GM12874 (cell line): ENCODE measurements around the gene MCTP2.

ENCODE experiments used
- CTCF ChIP-seq: IDR thresholded peaks from 2 replicates; pipeline ENCODE4 v1.5.1; 2011; ENCODE audit warnings: low read depth, mild to moderate bottlenecking, control low read depth, low read length, moderate library complexity; ENCODE audit not compliant: insufficient read depth

MCTP2 gene

GRCh38 chr15:94255540-94255939 lies 24.2 kb downstream of the MCTP2 start:
- no peak for TF ChIP-seq CTCF

DNA sequence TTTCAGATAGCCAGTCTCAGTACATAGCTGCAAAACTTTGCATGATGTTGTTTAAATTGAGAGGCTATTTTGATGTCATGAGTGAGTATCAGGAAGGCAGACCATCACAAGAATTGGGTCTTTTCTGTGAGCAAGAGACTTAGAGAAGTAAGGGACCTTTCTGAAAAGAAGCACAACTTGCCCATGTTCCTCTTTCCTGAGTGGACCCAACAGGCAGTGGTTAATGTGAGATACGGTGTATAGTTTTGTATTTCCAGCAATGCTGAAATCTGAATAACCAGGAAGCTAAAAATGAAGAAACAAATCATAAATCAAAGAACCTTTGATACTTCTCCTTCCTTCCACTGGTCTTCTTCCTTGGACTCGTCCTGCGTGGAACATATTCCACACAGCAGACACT lies 25.1 kb downstream of the MCTP2 start:
- TF ChIP-seq CTCF, result no peak

- no peak for TF ChIP-seq CTCF
Measured at GRCh38 chr15:94258246-94258645, 26.9 kb downstream of the MCTP2 start.

DNA sequence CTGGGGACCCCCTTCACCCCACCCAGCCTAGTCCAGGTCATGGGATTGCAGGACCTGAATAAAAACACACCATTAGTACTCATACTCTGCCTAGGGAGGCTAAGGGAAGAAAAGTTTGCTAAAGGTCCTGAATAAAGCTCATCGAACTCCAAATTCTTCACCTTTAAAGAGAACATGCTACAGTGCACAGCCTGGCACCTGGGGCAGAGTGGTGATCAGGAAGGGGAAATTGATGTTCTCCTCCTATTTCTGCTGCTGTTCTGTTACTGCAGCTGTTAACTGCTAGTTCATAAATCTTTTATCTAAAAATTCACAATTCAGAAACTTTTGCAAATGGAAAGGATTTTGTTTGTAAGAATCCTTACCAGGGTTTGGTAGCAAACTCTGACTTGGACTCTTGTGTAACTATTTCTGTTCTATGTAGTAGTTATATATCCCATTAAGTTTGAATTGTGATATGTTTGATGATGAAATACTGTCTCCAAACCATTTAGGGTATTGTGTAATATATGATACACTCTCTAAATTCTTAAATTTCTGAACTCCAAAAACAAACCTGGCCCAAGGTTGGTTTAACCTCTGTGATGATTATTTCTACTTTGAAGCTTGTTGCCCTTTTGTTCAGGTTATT lies 27.9 kb downstream of the MCTP2 start:
- TF ChIP-seq CTCF, result no peak

DNA sequence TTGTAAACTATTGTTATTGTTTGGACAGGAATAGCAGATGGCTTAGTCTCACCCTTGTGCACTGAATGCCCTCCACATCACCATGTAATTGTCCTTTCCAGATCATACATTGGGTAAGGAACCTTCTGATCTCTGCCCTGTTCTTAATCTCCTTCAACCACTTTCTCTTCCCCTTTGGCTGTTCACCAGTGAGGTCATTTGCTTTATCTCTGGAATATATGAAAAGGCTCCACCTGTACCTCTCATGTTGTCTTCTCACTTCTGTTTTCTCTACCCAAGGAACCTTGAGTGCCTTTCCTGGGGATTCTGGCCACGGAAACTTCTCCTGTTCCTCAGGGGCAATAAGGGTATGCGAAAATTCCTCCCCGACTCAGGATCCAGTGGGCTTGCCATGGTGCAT lies 28.5 kb downstream of the MCTP2 start:
- TF ChIP-seq CTCF, result no peak

DNA sequence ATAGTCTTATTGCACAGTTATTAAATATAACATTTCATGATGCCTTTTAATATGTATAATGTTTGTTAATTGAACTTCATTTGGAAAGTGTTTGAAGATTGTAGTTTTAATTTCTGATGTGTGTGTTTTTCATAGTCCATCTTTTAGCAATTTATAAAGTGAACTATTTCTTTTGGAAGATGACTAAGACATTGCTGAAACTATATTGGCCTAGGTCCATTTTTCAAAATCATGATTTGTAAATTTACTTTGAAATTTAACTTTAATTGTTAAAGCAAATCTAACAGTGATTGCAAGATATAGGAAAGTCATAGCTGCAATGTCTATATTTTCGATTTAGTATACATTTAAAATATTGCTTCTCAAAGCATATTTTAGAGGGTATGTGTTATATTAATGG lies 30.8 kb downstream of the MCTP2 start:
- TF ChIP-seq CTCF, result no peak

- no peak for TF ChIP-seq CTCF
Measured at GRCh38 chr15:94263341-94264273, 32.2 kb downstream of the MCTP2 start.
